T-helper 9 cell (primary cell): ENCODE data around the gene TOP1.

Experiments
- DNase-seq: peaks from one replicate; pipeline ENCODE4 v3.0.0-alpha.2; 2020

The TOP1 gene

GRCh38 chr20:41058674-41059635, 30.3 kb downstream of the TOP1 start:
- no peak for DNase-seq

GRCh38 chr20:41061155-41061554, 32.5 kb downstream of the TOP1 start:
- no peak for DNase-seq

- no peak for DNase-seq
Observed at GRCh38 chr20:41063442-41063841, 34.8 kb downstream of the TOP1 start.

- no peak for DNase-seq
Observed at GRCh38 chr20:41064377-41064776, 35.8 kb downstream of the TOP1 start.

- no peak for DNase-seq
Observed at GRCh38 chr20:41065716-41066115, 37.1 kb downstream of the TOP1 start.

- DNase-seq: no peak
Observed at GRCh38 chr20:41068806-41069205, 40.2 kb downstream of the TOP1 start.

GRCh38 chr20:41072190-41072863, 43.7 kb downstream of the TOP1 start:
- DNase-seq: no peak

- DNase-seq: no peak
Observed at GRCh38 chr20:41072915-41073314, 44.3 kb downstream of the TOP1 start.

- no peak for DNase-seq
Observed at GRCh38 chr20:41074441-41074840, 45.8 kb downstream of the TOP1 start.

- no peak for DNase-seq
Observed at GRCh38 chr20:41076776-41077175, 48.2 kb downstream of the TOP1 start.

- DNase-seq: no peak
Observed at GRCh38 chr20:41078329-41078728, 49.7 kb downstream of the TOP1 start.

GRCh38 chr20:41079066-41079465, 50.4 kb downstream of the TOP1 start:
- DNase-seq: no peak

- no peak for DNase-seq
Observed at GRCh38 chr20:41080866-41081265, 52.2 kb downstream of the TOP1 start.

- no peak for DNase-seq
Observed at GRCh38 chr20:41081276-41081814, 52.7 kb downstream of the TOP1 start.

GRCh38 chr20:41082306-41082705, 53.7 kb downstream of the TOP1 start:
- no peak for DNase-seq

- DNase-seq: no peak
Observed at GRCh38 chr20:41085606-41086005, 57.0 kb downstream of the TOP1 start.

GRCh38 chr20:41086402-41087324, 58.0 kb downstream of the TOP1 start:
- DNase-seq: no peak

GRCh38 chr20:41087325-41087685, 58.7 kb downstream of the TOP1 start:
- DNase-seq: no peak

- no peak for DNase-seq
Observed at GRCh38 chr20:41087777-41088176, 59.2 kb downstream of the TOP1 start.

GRCh38 chr20:41089555-41089954, 60.9 kb downstream of the TOP1 start:
- DNase-seq: no peak

GRCh38 chr20:41091927-41092326, 63.3 kb downstream of the TOP1 start:
- DNase-seq: no peak

GRCh38 chr20:41094353-41095055, 65.9 kb downstream of the TOP1 start:
- no peak for DNase-seq
